HCT116 (cell line): ENCODE data around the gene RRAGC. TPM values are rescaled to one million over a fixed set of nuclear protein-coding genes. Genes with fewer than 3 reads are reported as not detected.

ENCODE experiments used
- ATAC-seq: fragments of 200-7000 bp; cut with Tn5 transposase; 2 replicates; pipeline ENCODE4 v1.9.1; 2020; ENCODE audit warnings: mild to moderate bottlenecking, moderate library complexity
- BruUV-seq: library from RNA; stranded (reverse); fragments of 400-500 nt; replicated peaks from 2 replicates; lab custom pipeline; 2021; lab: Mats Ljungman, UMichigan
- CTCF ChIA-PET: fragments of 300-600 bp; sonication (Branson Sonifier 250); formaldehyde crosslinking; loops from one replicate; lab custom pipeline; 2021; ENCODE audit warnings: antibody characterized with exemption; lab: Charles Lee
- POLR2A ChIA-PET: fragments of 300-600, 350-600 bp; sonication (Branson Sonifier 250); formaldehyde crosslinking; loops from one replicate; lab custom pipeline; 2021; ENCODE audit warnings: antibody characterized with exemption; lab: Charles Lee
- RAD21 ChIA-PET, 2 experiments: fragments of 300-600 bp; sonication (Branson Sonifier 250); formaldehyde crosslinking; loops; one replicate each; lab custom pipeline; 2023; ENCODE audit warnings: low total read pairs in 2 of 2; ENCODE audit not compliant: uncharacterized antibody in 2 of 2, unreplicated experiment in 2 of 2, low non-redundant PET in 1 of 2; lab: Charles Lee
- DNase-seq: peaks from one replicate; pipeline ENCODE4 v3.0.0-alpha.2; 2010; ENCODE audit warnings: low read depth, low spot score
- H2AFZ ChIP-seq: fragments of 200-600 bp; shearing (Covaris generic), sonication (generic); 2 replicates; pipeline ENCODE4 v1.6.1; 2017; ENCODE audit warnings: low read depth, mixed run types, mixed read lengths, antibody characterized with exemption, low read length; ENCODE audit not compliant: poor library complexity, severe bottlenecking
- H3K27ac ChIP-seq: 2 replicates; pipeline ENCODE4 v1.5.1; 2012; ENCODE audit warnings: low read depth, low read length
- H3K27me3 ChIP-seq: fragments of 200-600 bp; sonication (generic); 2 replicates; pipeline ENCODE4 v1.6.1; 2016; ENCODE audit warnings: mixed run types, low read length, mixed read lengths; ENCODE audit not compliant: insufficient read depth
- H3K36me3 ChIP-seq, 2 experiments: fragments of 200-500 bp in 1 of 2; fragments of 200-600 bp in 1 of 2; sonication (Bioruptor generic) in 1 of 2; sonication (generic) in 1 of 2; 2 replicates each; pipeline versions ENCODE4 v1.5.1 to v1.6.1; 2014 to 2016; ENCODE audit warnings: low read length in 2 of 2, inconsistent platforms in 1 of 2, mixed read lengths in 1 of 2, mixed run types in 1 of 2; ENCODE audit not compliant: insufficient read depth in 2 of 2, control insufficient read depth in 1 of 2
- H3K4me1 ChIP-seq, 2 experiments: fragments of 200-600 bp in 1 of 2; sonication (generic) in 1 of 2; 2 replicates each; pipeline versions ENCODE4 v1.5.1 to v1.6.1; 2012 to 2017; ENCODE audit warnings: low read length in 2 of 2, inconsistent platforms in 1 of 2, mild to moderate bottlenecking in 1 of 2, mixed read lengths in 1 of 2, mixed run types in 1 of 2, moderate library complexity in 1 of 2; ENCODE audit not compliant: insufficient read depth in 2 of 2, control insufficient read depth in 1 of 2
- H3K4me2 ChIP-seq: fragments of 200-600 bp; sonication (generic); 2 replicates; pipeline ENCODE4 v1.6.1; 2017; ENCODE audit warnings: mixed run types, low read length, mixed read lengths
- H3K4me3 ChIP-seq, 2 experiments: fragments of 200-600 bp in 1 of 2; sonication (generic) in 1 of 2; replicated peaks in 1 of 2; 2 replicates each; pipeline ENCODE4 v1.5.1; 2011 to 2016; ENCODE audit warnings: low read length in 2 of 2, control low read depth in 1 of 2, low read depth in 1 of 2, mild to moderate bottlenecking in 1 of 2, mixed read lengths in 1 of 2, mixed run types in 1 of 2
- H3K79me2 ChIP-seq: fragments of 200-600 bp; sonication (generic); 2 replicates; pipeline ENCODE4 v1.6.1; 2017; ENCODE audit warnings: mild to moderate bottlenecking, mixed run types, low read length, moderate library complexity, mixed read lengths; ENCODE audit not compliant: insufficient read depth
- H3K9ac ChIP-seq: fragments of 200-600 bp; sonication (generic); 2 replicates; pipeline ENCODE4 v1.6.1; 2016; ENCODE audit warnings: low read length, mixed read lengths
- H3K9me2 ChIP-seq: fragments of 200-600 bp; sonication (generic), shearing (Covaris generic); 2 replicates; pipeline ENCODE4 v1.6.1; 2017; ENCODE audit warnings: mixed run types, mild to moderate bottlenecking, moderate library complexity; ENCODE audit not compliant: insufficient read depth
- H3K9me3 ChIP-seq, 2 experiments: fragments of 200-500 bp in 1 of 2; fragments of 200-600 bp in 1 of 2; sonication (Bioruptor generic) in 1 of 2; sonication (generic) in 1 of 2; 2 replicates each; pipeline ENCODE4 v1.6.1; 2014 to 2017; ENCODE audit warnings: low read length in 2 of 2, mixed read lengths in 2 of 2, inconsistent platforms in 1 of 2, low read depth in 1 of 2, mild to moderate bottlenecking in 1 of 2, mixed run types in 1 of 2, moderate library complexity in 1 of 2; ENCODE audit not compliant: control insufficient read depth in 1 of 2, insufficient read depth in 1 of 2
- H4K20me1 ChIP-seq: fragments of 200-600 bp; sonication (generic), shearing (Covaris generic); 2 replicates; pipeline ENCODE4 v1.6.1; 2017; ENCODE audit warnings: mixed run types, mild to moderate bottlenecking, moderate library complexity; ENCODE audit not compliant: insufficient read depth
- ATF3 ChIP-seq: IDR thresholded peaks from 2 replicates; pipeline ENCODE4 v1.6.1; 2012
- CEBPB ChIP-seq: IDR thresholded peaks from 2 replicates; pipeline ENCODE4 v1.6.1; 2012; ENCODE audit warnings: low read depth
- CTCF ChIP-seq, 3 experiments: fragments of 200-600 bp in 1 of 3; sonication (generic) in 1 of 3; IDR thresholded peaks in 2 of 3; conservative IDR thresholded peaks in 1 of 3; 2 replicates each; pipeline ENCODE4 v1.5.1; 2012 to 2017; ENCODE audit warnings: low read depth in 2 of 3, low read length in 2 of 3, antibody characterized with exemption in 1 of 3, borderline replicate concordance in 1 of 3, control low read depth in 1 of 3, mild to moderate bottlenecking in 1 of 3, mixed read lengths in 1 of 3, mixed run types in 1 of 3, moderate library complexity in 1 of 3; ENCODE audit not compliant: insufficient read depth in 1 of 3
- EGR1 ChIP-seq: IDR thresholded peaks from 2 replicates; pipeline ENCODE4 v1.6.1; 2012; ENCODE audit warnings: low read depth
- POLR2A ChIP-seq: IDR thresholded peaks from 2 replicates; pipeline ENCODE4 v1.7.0; 2011; ENCODE audit warnings: borderline replicate concordance; ENCODE audit not compliant: insufficient read depth, insufficient read length; ENCODE audit errors: extremely low read depth
- POLR2AphosphoS5 ChIP-seq: IDR thresholded peaks from 2 replicates; pipeline ENCODE4 v1.6.1; 2011; ENCODE audit warnings: mild to moderate bottlenecking, low read depth, low read length, moderate library complexity
- SIN3A ChIP-seq: IDR thresholded peaks from 2 replicates; pipeline ENCODE4 v1.6.1; 2012; ENCODE audit warnings: low read depth
- SP1 ChIP-seq: IDR thresholded peaks from 2 replicates; pipeline ENCODE4 v1.6.1; 2012; ENCODE audit warnings: low read depth
- SRF ChIP-seq: IDR thresholded peaks from 2 replicates; pipeline ENCODE4 v1.6.1; 2012; ENCODE audit warnings: low read depth
- TCF7L2 ChIP-seq: IDR thresholded peaks from 2 replicates; pipeline ENCODE4 v1.7.0; 2011; ENCODE audit warnings: borderline replicate concordance, inconsistent platforms; ENCODE audit not compliant: insufficient read depth, insufficient read length; ENCODE audit errors: extremely low read depth
- ZNF274 ChIP-seq: fragments of 200-500 bp; sonication (Bioruptor generic); IDR thresholded peaks from 2 replicates; pipeline ENCODE4 v1.6.1; 2014; ENCODE audit warnings: mild to moderate bottlenecking, low read depth, low read length, inconsistent platforms
- intact Hi-C: fragments of 100-400 bp; cut with micrococcal nuclease; formaldehyde crosslinking; loops from 2 replicates; pipeline ENCODE4 v1.10.0; 2022
- total RNA-seq: library from RNA; stranded (reverse); gene quantifications from one replicate; pipeline ENCODE4 v1.2.1, GENCODE V29; 2021; ENCODE audit not compliant: unreplicated experiment
- TF ChIP-seq, protein P1 (sequence below): IDR thresholded peaks from 2 replicates; pipeline ENCODE4 v1.6.1; 2012; ENCODE audit warnings: low read depth

The RRAGC gene
- total RNA-seq, 1 experiment from 2014 or later = 11.7 TPM

GRCh38 chr1:38873027-38873969 lies 13.7 kb upstream of the RRAGC start, which contains the start of gene MYCBP (continued):
- TF ChIP-seq, protein P1, sequence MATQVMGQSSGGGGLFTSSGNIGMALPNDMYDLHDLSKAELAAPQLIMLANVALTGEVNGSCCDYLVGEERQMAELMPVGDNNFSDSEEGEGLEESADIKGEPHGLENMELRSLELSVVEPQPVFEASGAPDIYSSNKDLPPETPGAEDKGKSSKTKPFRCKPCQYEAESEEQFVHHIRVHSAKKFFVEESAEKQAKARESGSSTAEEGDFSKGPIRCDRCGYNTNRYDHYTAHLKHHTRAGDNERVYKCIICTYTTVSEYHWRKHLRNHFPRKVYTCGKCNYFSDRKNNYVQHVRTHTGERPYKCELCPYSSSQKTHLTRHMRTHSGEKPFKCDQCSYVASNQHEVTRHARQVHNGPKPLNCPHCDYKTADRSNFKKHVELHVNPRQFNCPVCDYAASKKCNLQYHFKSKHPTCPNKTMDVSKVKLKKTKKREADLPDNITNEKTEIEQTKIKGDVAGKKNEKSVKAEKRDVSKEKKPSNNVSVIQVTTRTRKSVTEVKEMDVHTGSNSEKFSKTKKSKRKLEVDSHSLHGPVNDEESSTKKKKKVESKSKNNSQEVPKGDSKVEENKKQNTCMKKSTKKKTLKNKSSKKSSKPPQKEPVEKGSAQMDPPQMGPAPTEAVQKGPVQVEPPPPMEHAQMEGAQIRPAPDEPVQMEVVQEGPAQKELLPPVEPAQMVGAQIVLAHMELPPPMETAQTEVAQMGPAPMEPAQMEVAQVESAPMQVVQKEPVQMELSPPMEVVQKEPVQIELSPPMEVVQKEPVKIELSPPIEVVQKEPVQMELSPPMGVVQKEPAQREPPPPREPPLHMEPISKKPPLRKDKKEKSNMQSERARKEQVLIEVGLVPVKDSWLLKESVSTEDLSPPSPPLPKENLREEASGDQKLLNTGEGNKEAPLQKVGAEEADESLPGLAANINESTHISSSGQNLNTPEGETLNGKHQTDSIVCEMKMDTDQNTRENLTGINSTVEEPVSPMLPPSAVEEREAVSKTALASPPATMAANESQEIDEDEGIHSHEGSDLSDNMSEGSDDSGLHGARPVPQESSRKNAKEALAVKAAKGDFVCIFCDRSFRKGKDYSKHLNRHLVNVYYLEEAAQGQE = no peak
- TF ChIP-seq SP1 (no peak; the same call in 1 of the 2 replicates), POLR2AphosphoS5 (peak; percentile 95), POLR2A (peak; percentile 78), CEBPB (no peak), SRF (no peak), SIN3A (peak; percentile 93), EGR1 (no peak)

GRCh38 chr1:38872401-38873026 lies 12.9 kb upstream of the RRAGC start:
- H3K4me3 ChIP-seq = peak overlapping the region; percentile 88 to 93
- no TSS peak for BruUV-seq
- no peaks in the 10 kb centered on the region for H3K27me3 ChIP-seq
- peaks cover 10 to 15% of the 10 kb centered on the region in 2 experiments; a peak in 3 of 4 replicates for H3K4me1 ChIP-seq
- no peaks in the 10 kb centered on the region for H3K9me3 ChIP-seq
- intact Hi-C loops = loop anchor here (5.0 kb wide), 2 partner anchors 85 to 220 kb away; no protein-coding TSS in a partner anchor
- H2AFZ ChIP-seq = no peak overlapping the region
- peak overlapping the region; percentile 80 for H3K4me2 ChIP-seq
- ChIA-PET RAD21 (no interaction called here), POLR2A (interaction anchor here (1.3 kb wide), 1 partner anchor 124 kb away, joined by 3 read pairs; no protein-coding TSS in a partner anchor), CTCF (no interaction called here)
- no peaks in the 10 kb centered on the region for H4K20me1 ChIP-seq
- H3K79me2 ChIP-seq = peaks cover 18% of the 10 kb centered on the region
- peak overlapping the region; percentile 68 for H3K9ac ChIP-seq
- H3K9me2 ChIP-seq = no peaks in the 10 kb centered on the region
- H3K36me3 ChIP-seq = peaks cover 0 to 5% of the 10 kb centered on the region in 2 experiments; a peak in 1 of 4 replicates
- DNase-seq (no peak), ATAC-seq (peak; percentile 15; the same call in 1 of the 2 replicates)
- H3K27ac ChIP-seq = peak overlapping the region; percentile 28; the same call in 1 of the 2 replicates
- TF ChIP-seq CTCF (IDR thresholded peaks at IDR 0.05 in 2 of 3, conservative IDR thresholded peaks at IDR 0.05 in 1 of 3; ENCODE audit: borderline replicate concordance in 1 of 3, insufficient read depth in 1 of 3, low read depth in 2 of 3, low read length in 2 of 3) (no peak), ZNF274 (no peak), ATF3 (no peak), TCF7L2 (no peak)
- TF ChIP-seq, protein P1 = no peak
